Fibroblast of lung (primary cell): ENCODE measurements around the gene FKBP2. TPM values are rescaled to one million over a fixed set of nuclear protein-coding genes. Genes with fewer than 3 reads are reported as not detected.

ENCODE experiments used
- DNase-seq, 2 donors: peaks; one replicate each; pipeline versions ENCODE4 v3.0.0 to v3.0.0-alpha.2; 2010; ENCODE audit warnings: low read depth in 2 of 2
- H2AFZ ChIP-seq: 2 replicates; pipeline ENCODE4 v1.5.1; 2012; ENCODE audit warnings: low read length, control low read depth, inconsistent platforms
- H3K27ac ChIP-seq: 2 replicates; pipeline ENCODE4 v1.5.1; 2011; ENCODE audit warnings: low read length, control low read depth; ENCODE audit not compliant: insufficient read depth
- H3K27me3 ChIP-seq: 2 replicates; pipeline ENCODE4 v1.5.1; 2011; ENCODE audit warnings: mild to moderate bottlenecking, low read length; ENCODE audit not compliant: control insufficient read depth, insufficient read depth
- H3K36me3 ChIP-seq: 2 replicates; pipeline ENCODE4 v1.5.1; 2011; ENCODE audit warnings: low read length; ENCODE audit not compliant: control insufficient read depth, insufficient read depth
- H3K4me1 ChIP-seq: 2 replicates; pipeline ENCODE4 v1.5.1; 2011; ENCODE audit warnings: low read length; ENCODE audit not compliant: control insufficient read depth, insufficient read depth; ENCODE audit errors: extremely low read depth
- H3K4me2 ChIP-seq: 2 replicates; pipeline ENCODE4 v1.5.1; 2011; ENCODE audit warnings: low read length, control low read depth; ENCODE audit not compliant: insufficient read depth; ENCODE audit errors: extremely low read depth
- H3K4me3 ChIP-seq, 4 experiments: fragments of 200-600 bp in 1 of 4; sonication (generic) in 1 of 4; replicated peaks in 1 of 4; 2 replicates each; pipeline ENCODE4 v1.5.1; 2011 to 2016; ENCODE audit warnings: low read length in 4 of 4, low read depth in 3 of 4, mild to moderate bottlenecking in 3 of 4, control low read depth in 2 of 4, inconsistent platforms in 1 of 4, mixed read lengths in 1 of 4; ENCODE audit not compliant: insufficient read depth in 1 of 4; ENCODE audit errors: control extremely low read depth in 1 of 4
- H3K79me2 ChIP-seq: 2 replicates; pipeline ENCODE4 v1.5.1; 2012; ENCODE audit warnings: mild to moderate bottlenecking, low read length, inconsistent platforms; ENCODE audit not compliant: control insufficient read depth, insufficient read depth
- H3K9ac ChIP-seq: 2 replicates; pipeline ENCODE4 v1.5.1; 2011; ENCODE audit warnings: mild to moderate bottlenecking, low read length, control low read depth; ENCODE audit not compliant: insufficient read depth
- H3K9me3 ChIP-seq: 2 replicates; pipeline ENCODE4 v1.5.1; 2012; ENCODE audit warnings: low read depth, low read length; ENCODE audit not compliant: control insufficient read depth, insufficient read depth
- H4K20me1 ChIP-seq: 2 replicates; pipeline ENCODE4 v1.5.1; 2011; ENCODE audit warnings: low read length; ENCODE audit not compliant: control insufficient read depth, insufficient read depth; ENCODE audit errors: extremely low read depth
- EZH2 ChIP-seq: IDR thresholded peaks from 2 replicates; pipeline ENCODE4 v1.5.1; 2012; ENCODE audit warnings: low read length, control low read depth, mild to moderate bottlenecking; ENCODE audit errors: missing control alignments
- polyA plus RNA-seq, 2 donors: library from polyadenylated mRNA; depleted of rRNA in 1 of 2; stranded (reverse) in 1 of 2; unstranded in 1 of 2; fragments of >200 nt; gene quantifications; 2 replicates each; pipeline ENCODE4 v1.2.1, GENCODE V29; 2011 to 2012; ENCODE audit warnings: missing spikeins in 1 of 2
- total RNA-seq: library from RNA; depleted of rRNA; stranded (reverse); fragments of >200 nt; gene quantifications from 2 replicates; pipeline ENCODE4 v1.2.1, GENCODE V29; 2014
- TF ChIP-seq, protein P1 (sequence below), 2 donors: IDR thresholded peaks in 1 of 2; conservative IDR thresholded peaks in 1 of 2; 1 replicate in 1 of 2; 2 replicates in 1 of 2; pipeline ENCODE4 v1.5.1; 2011 to 2012; ENCODE audit warnings: low read length in 2 of 2, control low read depth in 1 of 2, inconsistent platforms in 1 of 2, low read depth in 1 of 2, mild to moderate bottlenecking in 1 of 2

The FKBP2 gene
- total and polyA plus RNA-seq, 2 donors (not counting 1 experiment from before 2014, with no cell fraction given), result 34.7 to 62.9 TPM

DNA sequence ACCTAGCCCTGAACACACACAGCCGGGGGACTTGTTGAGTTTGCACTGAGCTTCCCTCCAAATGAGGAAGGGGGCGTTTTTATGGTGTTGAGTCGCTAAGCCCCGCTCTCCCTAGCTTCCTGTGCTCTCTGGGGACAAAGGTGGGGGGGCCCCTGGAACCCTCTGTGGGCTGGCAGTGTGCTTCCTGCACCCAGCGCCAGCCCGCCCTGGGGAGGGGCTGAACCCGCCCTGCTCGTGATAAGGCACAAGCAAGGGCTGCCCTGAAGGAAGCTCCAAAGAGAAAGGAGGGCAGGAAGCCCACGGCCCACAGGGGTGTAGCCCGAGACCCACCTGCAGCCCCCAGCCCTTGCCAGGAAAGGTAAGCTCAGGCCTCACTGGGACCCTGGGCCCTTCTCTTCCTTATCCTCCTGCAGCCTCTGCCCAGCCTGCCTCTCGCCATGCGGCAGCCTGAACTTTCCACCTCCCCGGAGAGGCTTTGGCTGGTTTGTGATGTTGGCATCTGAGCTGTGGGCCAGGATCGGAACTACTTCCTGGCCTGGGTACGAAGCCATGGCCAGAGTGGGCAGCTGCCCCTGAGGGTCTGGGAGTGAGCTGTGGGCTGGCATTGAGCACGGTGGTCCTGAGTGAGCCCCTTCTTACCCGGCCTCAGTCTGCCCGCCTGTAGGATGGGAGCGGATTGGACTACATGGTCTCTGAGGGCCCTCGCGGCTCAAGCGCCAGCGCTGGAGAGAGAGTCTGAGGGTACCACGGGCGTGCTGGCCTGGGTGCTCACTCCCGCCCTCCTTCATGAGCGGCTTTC, 34.2 kb upstream of the FKBP2 start, which contains the start of gene FERMT3:
Gene FERMT3, plus strand, starts transcription at position 265 of the 799 bp plus-strand sequence. CDS start 644 bp downstream, outside the sequence.
- no peaks in the 10 kb centered on the region for H3K9me3 ChIP-seq
- peaks cover 27% of the 10 kb centered on the region for H3K36me3 ChIP-seq
- H3K27ac ChIP-seq, result peak within 1 kb of the TSS; percentile 89
- H3K4me2 ChIP-seq, result no peak within 1 kb of the TSS
- no peaks in the 10 kb centered on the region for H3K27me3 ChIP-seq
- H3K4me1 ChIP-seq, result peaks cover 18% of the 10 kb centered on the region
- no peak within 1 kb of the TSS for H3K4me3 ChIP-seq
- no peak for DNase-seq
- TF ChIP-seq EZH2, result no peak
- TF ChIP-seq, protein P1, sequence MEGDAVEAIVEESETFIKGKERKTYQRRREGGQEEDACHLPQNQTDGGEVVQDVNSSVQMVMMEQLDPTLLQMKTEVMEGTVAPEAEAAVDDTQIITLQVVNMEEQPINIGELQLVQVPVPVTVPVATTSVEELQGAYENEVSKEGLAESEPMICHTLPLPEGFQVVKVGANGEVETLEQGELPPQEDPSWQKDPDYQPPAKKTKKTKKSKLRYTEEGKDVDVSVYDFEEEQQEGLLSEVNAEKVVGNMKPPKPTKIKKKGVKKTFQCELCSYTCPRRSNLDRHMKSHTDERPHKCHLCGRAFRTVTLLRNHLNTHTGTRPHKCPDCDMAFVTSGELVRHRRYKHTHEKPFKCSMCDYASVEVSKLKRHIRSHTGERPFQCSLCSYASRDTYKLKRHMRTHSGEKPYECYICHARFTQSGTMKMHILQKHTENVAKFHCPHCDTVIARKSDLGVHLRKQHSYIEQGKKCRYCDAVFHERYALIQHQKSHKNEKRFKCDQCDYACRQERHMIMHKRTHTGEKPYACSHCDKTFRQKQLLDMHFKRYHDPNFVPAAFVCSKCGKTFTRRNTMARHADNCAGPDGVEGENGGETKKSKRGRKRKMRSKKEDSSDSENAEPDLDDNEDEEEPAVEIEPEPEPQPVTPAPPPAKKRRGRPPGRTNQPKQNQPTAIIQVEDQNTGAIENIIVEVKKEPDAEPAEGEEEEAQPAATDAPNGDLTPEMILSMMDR (conservative IDR thresholded peaks at IDR 0.05 in 1 of 2, IDR thresholded peaks at IDR 0.05 in 1 of 2; ENCODE audit: low read depth in 1 of 2, low read length in 2 of 2), result no peak
- no peaks in the 10 kb centered on the region for H3K79me2 ChIP-seq
- H2AFZ ChIP-seq, result no peak within 1 kb of the TSS
- H4K20me1 ChIP-seq, result no peaks in the 10 kb centered on the region
- H3K9ac ChIP-seq, result peak within 1 kb of the TSS; percentile 63

DNA sequence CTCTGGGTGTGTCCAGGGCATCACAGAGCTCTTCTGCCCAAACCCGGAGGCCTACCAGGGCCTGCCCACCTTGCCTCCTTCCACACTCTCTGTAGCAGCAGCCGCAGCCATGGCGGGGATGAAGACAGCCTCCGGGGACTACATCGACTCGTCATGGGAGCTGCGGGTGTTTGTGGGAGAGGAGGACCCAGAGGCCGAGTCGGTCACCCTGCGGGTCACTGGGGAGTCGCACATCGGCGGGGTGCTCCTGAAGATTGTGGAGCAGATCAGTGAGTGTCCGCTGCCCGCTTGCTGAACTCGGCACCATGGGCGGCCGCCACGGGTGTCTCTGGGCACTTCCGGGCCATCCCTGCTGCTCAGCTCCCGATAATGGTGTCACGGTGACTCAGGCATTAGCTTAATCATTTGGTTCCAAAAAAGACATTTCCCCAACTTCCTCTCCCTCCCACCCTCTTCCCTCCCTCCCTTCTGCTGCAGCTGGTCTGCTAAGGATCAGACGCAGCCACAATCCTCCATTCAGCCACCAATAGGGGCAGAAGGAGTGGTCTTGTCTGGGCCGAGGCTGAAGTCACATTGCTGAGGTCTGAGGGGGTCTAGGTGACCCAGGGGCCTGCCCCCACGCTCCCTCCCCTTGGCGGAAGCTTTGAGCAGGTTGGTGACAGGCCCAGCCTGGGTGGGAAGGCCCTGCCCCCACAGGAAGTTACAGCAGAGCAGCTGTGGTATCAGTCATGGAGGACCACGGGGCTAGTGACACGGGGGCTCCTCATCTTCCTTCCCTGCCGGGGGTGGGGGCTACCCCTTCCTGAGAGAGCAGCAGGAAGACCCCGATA, 33.4 kb upstream of the FKBP2 start:
- Histone ChIP-seq H2AFZ (peak overlapping the region; percentile 62), H3K36me3 (peaks cover 24% of the 10 kb centered on the region), H3K4me1 (peaks cover 18% of the 10 kb centered on the region), H3K27ac (peak overlapping the region; percentile 89), H3K4me3 (peak overlapping the region in 1 of 4 experiments; percentile 16), H3K4me2 (peak overlapping the region; percentile 44), H3K79me2 (no peaks in the 10 kb centered on the region), H3K27me3 (no peaks in the 10 kb centered on the region), H3K9me3 (no peaks in the 10 kb centered on the region), H4K20me1 (no peaks in the 10 kb centered on the region), H3K9ac (peak overlapping the region; percentile 63)
- TF ChIP-seq, protein P1 (conservative IDR thresholded peaks at IDR 0.05 in 1 of 2, IDR thresholded peaks at IDR 0.05 in 1 of 2; ENCODE audit: low read depth in 1 of 2, low read length in 2 of 2), result no peak
- TF ChIP-seq EZH2, result no peak
- DNase-seq, result peak; percentile 69 to 81
